Keratinocyte (primary cell): ENCODE measurements around the gene TMEM97.

Experiments used
- CTCF ChIP-seq, 3 experiments: IDR thresholded peaks in 1 of 3; conservative IDR thresholded peaks in 1 of 3; optimal IDR thresholded peaks in 1 of 3; 2 replicates in 2 of 3; 3 replicates in 1 of 3; pipeline versions ENCODE3 to v1.5.1; 2011; ENCODE audit warnings: low read length in 3 of 3, mild to moderate bottlenecking in 3 of 3, moderate library complexity in 2 of 3, control low read depth in 1 of 3, inconsistent platforms in 1 of 3; ENCODE audit not compliant: insufficient read depth in 2 of 3; ENCODE audit errors: extremely low read depth in 1 of 3
- EZH2 ChIP-seq: IDR thresholded peaks from one replicate; pipeline ENCODE4 v1.6.1; 2012; ENCODE audit warnings: inconsistent platforms, mild to moderate bottlenecking, low read length, moderate library complexity

GRCh38 chr17:28293994-28294393 lies 25.0 kb upstream of the TMEM97 start:
- TF ChIP-seq CTCF (optimal IDR thresholded peaks at IDR 0.05 in 1 of 3, IDR thresholded peaks at IDR 0.05 in 1 of 3, conservative IDR thresholded peaks at IDR 0.05 in 1 of 3; ENCODE audit: extremely low read depth in 1 of 3, insufficient read depth in 2 of 3, low read length in 3 of 3) = no peak
- TF ChIP-seq EZH2 = no peak
